Thymus (tissue), 11 donors: Measurements from ENCODE around the gene HOPX. TPM values are rescaled to one million over a fixed set of nuclear protein-coding genes. Genes with fewer than 3 reads are reported as not detected.

Source experiments
- DNase-seq, 9 donors: peaks; one replicate each; pipeline ENCODE4 v3.0.0-alpha.2; 2013; ENCODE audit warnings: low spot score in 9 of 9, low read depth in 6 of 9, missing footprints in 1 of 9
- H3K27ac ChIP-seq, 2 donors: one replicate each; pipeline ENCODE4 v1.5.1; 2013; ENCODE audit warnings: control low read depth in 1 of 2, low read depth in 1 of 2, low read length in 1 of 2, mild to moderate bottlenecking in 1 of 2, moderate library complexity in 1 of 2
- H3K27me3 ChIP-seq, 2 donors: one replicate each; pipeline ENCODE4 v1.5.1; 2013; ENCODE audit warnings: low read length in 1 of 2; ENCODE audit not compliant: control insufficient read depth in 2 of 2, insufficient read depth in 1 of 2
- H3K36me3 ChIP-seq, 2 donors: one replicate each; pipeline ENCODE4 v1.5.1; 2013; ENCODE audit warnings: low read length in 1 of 2, mild to moderate bottlenecking in 1 of 2, moderate library complexity in 1 of 2; ENCODE audit not compliant: control insufficient read depth in 2 of 2, insufficient read depth in 2 of 2
- H3K4me1 ChIP-seq, 2 donors: one replicate each; pipeline ENCODE4 v1.5.1; 2013; ENCODE audit warnings: low read length in 2 of 2; ENCODE audit not compliant: control insufficient read depth in 2 of 2, insufficient read depth in 2 of 2
- H3K4me3 ChIP-seq, 2 donors: one replicate each; pipeline ENCODE4 v1.5.1; 2013; ENCODE audit warnings: low read length in 2 of 2, control low read depth in 1 of 2, mild to moderate bottlenecking in 1 of 2
- H3K9me3 ChIP-seq, 2 donors: one replicate each; pipeline ENCODE4 v1.5.1; 2013; ENCODE audit warnings: low read length in 1 of 2, mild to moderate bottlenecking in 1 of 2; ENCODE audit not compliant: control insufficient read depth in 2 of 2, insufficient read depth in 1 of 2
- WGBS: extraction: QIAGEN DNeasy Blood & Tissue Kit; methylation state at CpG from one replicate; pipeline ENCODE4 v1.1.7; 2013; 5-methylcytosine and 5-hydroxymethylcytosine counted together
- polyA plus RNA-seq: library from polyadenylated mRNA; stranded (reverse); fragments of 200-250 nt; gene quantifications from one replicate; pipeline ENCODE4 v1.2.3, GENCODE V29; 2013
- total RNA-seq: library from RNA; stranded (reverse); fragments of 120-200 nt; gene quantifications from one replicate; pipeline ENCODE4 v1.2.4, GENCODE V29; 2013
- donor health status: healthy.

The HOPX gene
- total and polyA plus RNA-seq, 2 donors = 5.9 to 99.6 TPM

DNA sequence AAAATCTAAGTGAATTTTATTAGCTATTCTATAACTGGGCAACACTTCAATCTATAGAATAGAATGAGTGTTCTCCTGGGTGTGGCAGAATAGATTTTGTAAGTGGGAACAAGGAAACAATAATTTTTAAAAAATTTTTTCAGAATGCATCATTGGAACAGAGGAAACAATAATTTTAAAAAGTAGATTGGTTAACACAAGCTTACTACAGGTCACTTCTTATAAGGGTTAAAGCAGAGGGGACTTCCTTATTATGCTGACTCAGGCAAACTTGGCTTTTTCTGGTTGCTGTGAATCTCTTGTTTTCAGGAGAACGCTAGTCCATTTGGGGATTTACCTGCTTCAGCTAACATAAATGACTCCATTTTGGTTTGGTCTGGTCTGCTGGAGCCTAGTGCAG is 52.5 kb downstream of the HOPX start:
- no peak for DNase-seq
- H3K27ac ChIP-seq = no peak overlapping the region
- peaks cover 2 to 22% of the 10 kb centered on the region in 2 donors for H3K9me3 ChIP-seq
- no peaks in the 10 kb centered on the region for H3K27me3 ChIP-seq
- WGBS = 38% methylated on average over 1 of the region's 1 CpG
- H3K36me3 ChIP-seq = no peaks in the 10 kb centered on the region
- no peak overlapping the region for H3K4me3 ChIP-seq
- no peaks in the 10 kb centered on the region for H3K4me1 ChIP-seq

DNA sequence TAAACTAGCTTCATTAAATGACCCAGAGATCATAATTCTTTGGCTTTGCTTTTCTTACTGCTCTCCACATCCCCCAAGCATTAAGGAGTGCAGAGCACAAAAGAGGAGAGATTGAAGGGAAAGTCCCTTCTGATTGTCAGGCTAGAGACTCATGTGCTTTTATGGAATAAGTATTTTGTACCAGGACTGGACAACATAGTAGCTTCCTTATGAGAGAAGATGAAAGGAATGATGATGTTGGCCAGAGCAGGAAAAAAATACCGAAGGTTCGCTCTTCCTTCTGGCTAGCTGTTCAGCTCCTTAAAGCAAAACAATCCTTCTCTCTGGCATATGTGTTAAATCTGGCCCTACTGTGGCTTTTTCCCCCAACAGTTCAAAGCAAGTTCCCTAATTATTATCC is 53.1 kb downstream of the HOPX start:
- H3K36me3 ChIP-seq = no peaks in the 10 kb centered on the region
- 97% methylated on average over 2 of the region's 2 CpGs for WGBS
- H3K4me1 ChIP-seq = no peaks in the 10 kb centered on the region
- H3K4me3 ChIP-seq = no peak overlapping the region
- H3K9me3 ChIP-seq = peaks cover 2 to 22% of the 10 kb centered on the region in 2 donors
- DNase-seq = no peak
- no peak overlapping the region for H3K27ac ChIP-seq
- H3K27me3 ChIP-seq = no peaks in the 10 kb centered on the region

- no peaks in the 10 kb centered on the region for H3K27me3 ChIP-seq
- no peaks in the 10 kb centered on the region for H3K36me3 ChIP-seq
- DNase-seq = no peak
- H3K9me3 ChIP-seq = peaks cover 2 to 22% of the 10 kb centered on the region in 2 donors
- WGBS = 96% methylated on average over 1 of the region's 1 CpG
- H3K4me1 ChIP-seq = no peaks in the 10 kb centered on the region
- H3K4me3 ChIP-seq = no peak overlapping the region
- H3K27ac ChIP-seq = no peak overlapping the region
Measured at GRCh38 chr4:56627375-56627774, 53.7 kb downstream of the HOPX start.

DNA sequence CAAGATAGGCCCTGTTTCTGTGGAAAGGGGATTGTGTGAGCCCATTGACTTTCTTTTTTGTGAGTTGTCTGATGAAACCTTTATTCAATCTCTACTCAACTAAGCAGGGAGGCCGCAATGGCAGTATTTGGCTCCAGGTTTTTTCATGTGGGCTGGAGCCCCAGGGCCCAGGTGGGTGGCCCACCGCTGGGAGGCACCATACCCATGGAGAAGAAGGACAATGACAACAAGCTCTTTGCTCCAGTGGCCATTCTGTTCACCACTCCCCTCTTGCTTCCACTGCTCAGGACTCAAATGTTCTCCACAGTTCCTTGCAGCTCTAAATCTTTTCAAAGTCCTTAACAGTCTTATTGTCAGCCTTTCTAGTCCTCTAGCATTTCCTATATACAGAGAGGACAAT is 54.1 kb downstream of the HOPX start:
- no peak for DNase-seq
- Histone ChIP-seq H3K36me3 (no peaks in the 10 kb centered on the region), H3K4me1 (no peaks in the 10 kb centered on the region), H3K27me3 (no peaks in the 10 kb centered on the region), H3K9me3 (peaks cover 2 to 22% of the 10 kb centered on the region in 2 donors), H3K4me3 (no peak overlapping the region), H3K27ac (no peak overlapping the region)
- WGBS = 95% methylated on average over 2 of the region's 2 CpGs

DNA sequence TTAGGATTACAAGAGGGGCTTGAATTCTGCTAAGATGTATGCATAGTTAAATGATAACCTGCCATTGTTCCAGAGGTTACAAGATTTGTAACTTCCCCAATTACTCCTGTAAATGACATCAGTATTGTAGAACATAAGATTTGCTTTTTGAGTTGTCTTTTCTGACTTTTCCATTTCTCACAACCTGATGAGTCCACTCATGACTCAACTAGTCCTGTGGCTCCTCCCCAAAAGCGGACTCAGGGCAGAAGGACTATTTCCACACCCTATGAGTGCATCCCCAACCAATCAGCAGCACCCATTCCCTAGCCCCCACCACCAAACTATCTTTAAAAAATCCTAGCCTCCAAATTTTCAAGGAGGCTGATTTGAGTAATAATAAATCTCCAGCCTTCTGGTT is 54.7 kb downstream of the HOPX start:
- no peaks in the 10 kb centered on the region for H3K36me3 ChIP-seq
- H3K4me3 ChIP-seq = no peak overlapping the region
- 90% methylated on average over 1 of the region's 1 CpG for WGBS
- H3K27me3 ChIP-seq = no peaks in the 10 kb centered on the region
- no peak for DNase-seq
- H3K9me3 ChIP-seq = peaks cover 2 to 22% of the 10 kb centered on the region in 2 donors
- no peaks in the 10 kb centered on the region for H3K4me1 ChIP-seq
- no peak overlapping the region for H3K27ac ChIP-seq

- Histone ChIP-seq H3K4me3 (no peak overlapping the region), H3K27me3 (no peaks in the 10 kb centered on the region), H3K36me3 (no peaks in the 10 kb centered on the region), H3K9me3 (peaks cover 2 to 22% of the 10 kb centered on the region in 2 donors), H3K27ac (no peak overlapping the region), H3K4me1 (no peaks in the 10 kb centered on the region)
- no peak for DNase-seq
- WGBS = 89% methylated on average over 1 of the region's 1 CpG
Measured at GRCh38 chr4:56622176-56622575, 58.9 kb downstream of the HOPX start.

DNA sequence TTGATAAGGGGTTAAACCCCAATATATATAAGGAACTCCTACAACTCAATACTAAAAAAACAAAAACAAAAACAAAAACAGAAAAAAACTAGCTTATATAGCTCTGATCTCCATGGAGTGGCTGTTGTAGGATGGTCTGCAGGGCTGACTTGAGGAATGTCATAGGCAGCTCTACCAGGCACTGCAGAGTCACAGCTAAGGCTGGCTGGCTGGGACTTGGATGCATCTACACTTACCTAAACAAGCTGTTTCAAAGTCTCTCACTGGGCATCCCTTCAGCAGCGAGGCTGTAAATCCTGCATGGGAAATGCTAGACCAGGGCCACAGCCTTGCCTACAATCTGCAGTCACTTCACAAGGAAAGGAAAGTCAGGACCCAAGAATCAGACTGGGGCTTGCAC is 61.3 kb downstream of the HOPX start:
- H3K27ac ChIP-seq = no peak overlapping the region
- 95% methylated on average over 1 of the region's 1 CpG for WGBS
- no peaks in the 10 kb centered on the region for H3K27me3 ChIP-seq
- H3K4me3 ChIP-seq = no peak overlapping the region
- H3K4me1 ChIP-seq = no peaks in the 10 kb centered on the region
- no peak for DNase-seq
- H3K9me3 ChIP-seq = peaks cover under 1 to 7% of the 10 kb centered on the region in 2 donors
- no peaks in the 10 kb centered on the region for H3K36me3 ChIP-seq

DNA sequence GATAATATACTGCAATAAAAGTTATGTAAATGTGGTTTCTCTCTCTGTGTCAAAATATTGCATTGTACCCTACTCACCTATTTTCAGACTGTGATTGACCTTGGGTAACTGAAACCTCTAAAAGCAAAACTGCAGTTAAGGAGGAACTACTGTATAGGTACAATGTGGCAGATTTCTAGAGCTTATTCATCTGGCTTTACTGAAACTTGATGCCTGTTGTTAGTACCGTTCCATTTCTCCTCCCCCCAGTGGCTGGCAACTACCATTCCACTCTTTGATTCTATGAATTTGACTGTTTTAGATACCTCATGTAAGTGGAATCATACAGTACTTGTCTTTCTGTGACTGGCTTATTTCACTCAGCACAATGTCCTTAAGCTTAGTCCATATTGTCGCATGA is 61.9 kb downstream of the HOPX start:
- H3K9me3 ChIP-seq = peaks cover 0 to under 1% of the 10 kb centered on the region in 2 donors
- H3K27me3 ChIP-seq = no peaks in the 10 kb centered on the region
- H3K36me3 ChIP-seq = no peaks in the 10 kb centered on the region
- H3K4me3 ChIP-seq = no peak overlapping the region
- H3K27ac ChIP-seq = no peak overlapping the region
- no peak for DNase-seq
- WGBS = 72% methylated on average over 2 of the region's 2 CpGs
- H3K4me1 ChIP-seq = no peaks in the 10 kb centered on the region

- WGBS = 97% methylated on average over 4 of the region's 4 CpGs
- H3K4me3 ChIP-seq = no peak overlapping the region
- no peak overlapping the region for H3K27ac ChIP-seq
- H3K4me1 ChIP-seq = no peaks in the 10 kb centered on the region
- no peaks in the 10 kb centered on the region for H3K36me3 ChIP-seq
- no peak for DNase-seq
- no peaks in the 10 kb centered on the region for H3K27me3 ChIP-seq
- no peaks in the 10 kb centered on the region for H3K9me3 ChIP-seq
Measured at GRCh38 chr4:56618734-56619133, 62.4 kb downstream of the HOPX start.
